Fibroblast of lung (primary cell): ENCODE data around the gene AQP1. TPM values are rescaled to one million over a fixed set of nuclear protein-coding genes. Genes with fewer than 3 reads are reported as not detected.

Experiments used
- DNase-seq, 2 donors: peaks; one replicate each; pipeline versions ENCODE4 v3.0.0 to v3.0.0-alpha.2; 2010; ENCODE audit warnings: low read depth in 2 of 2
- H2AFZ ChIP-seq: 2 replicates; pipeline ENCODE4 v1.5.1; 2012; ENCODE audit warnings: low read length, control low read depth, inconsistent platforms
- H3K27ac ChIP-seq: 2 replicates; pipeline ENCODE4 v1.5.1; 2011; ENCODE audit warnings: low read length, control low read depth; ENCODE audit not compliant: insufficient read depth
- H3K27me3 ChIP-seq: 2 replicates; pipeline ENCODE4 v1.5.1; 2011; ENCODE audit warnings: mild to moderate bottlenecking, low read length; ENCODE audit not compliant: control insufficient read depth, insufficient read depth
- H3K36me3 ChIP-seq: 2 replicates; pipeline ENCODE4 v1.5.1; 2011; ENCODE audit warnings: low read length; ENCODE audit not compliant: control insufficient read depth, insufficient read depth
- H3K4me1 ChIP-seq: 2 replicates; pipeline ENCODE4 v1.5.1; 2011; ENCODE audit warnings: low read length; ENCODE audit not compliant: control insufficient read depth, insufficient read depth; ENCODE audit errors: extremely low read depth
- H3K4me2 ChIP-seq: 2 replicates; pipeline ENCODE4 v1.5.1; 2011; ENCODE audit warnings: low read length, control low read depth; ENCODE audit not compliant: insufficient read depth; ENCODE audit errors: extremely low read depth
- H3K4me3 ChIP-seq, 4 experiments: fragments of 200-600 bp in 1 of 4; sonication (generic) in 1 of 4; replicated peaks in 1 of 4; 2 replicates each; pipeline ENCODE4 v1.5.1; 2011 to 2016; ENCODE audit warnings: low read length in 4 of 4, low read depth in 3 of 4, mild to moderate bottlenecking in 3 of 4, control low read depth in 2 of 4, inconsistent platforms in 1 of 4, mixed read lengths in 1 of 4; ENCODE audit not compliant: insufficient read depth in 1 of 4; ENCODE audit errors: control extremely low read depth in 1 of 4
- H3K79me2 ChIP-seq: 2 replicates; pipeline ENCODE4 v1.5.1; 2012; ENCODE audit warnings: mild to moderate bottlenecking, low read length, inconsistent platforms; ENCODE audit not compliant: control insufficient read depth, insufficient read depth
- H3K9ac ChIP-seq: 2 replicates; pipeline ENCODE4 v1.5.1; 2011; ENCODE audit warnings: mild to moderate bottlenecking, low read length, control low read depth; ENCODE audit not compliant: insufficient read depth
- H3K9me3 ChIP-seq: 2 replicates; pipeline ENCODE4 v1.5.1; 2012; ENCODE audit warnings: low read depth, low read length; ENCODE audit not compliant: control insufficient read depth, insufficient read depth
- H4K20me1 ChIP-seq: 2 replicates; pipeline ENCODE4 v1.5.1; 2011; ENCODE audit warnings: low read length; ENCODE audit not compliant: control insufficient read depth, insufficient read depth; ENCODE audit errors: extremely low read depth
- CTCF ChIP-seq, 2 donors: IDR thresholded peaks in 1 of 2; conservative IDR thresholded peaks in 1 of 2; 1 replicate in 1 of 2; 2 replicates in 1 of 2; pipeline ENCODE4 v1.5.1; 2011 to 2012; ENCODE audit warnings: low read length in 2 of 2, control low read depth in 1 of 2, inconsistent platforms in 1 of 2, low read depth in 1 of 2, mild to moderate bottlenecking in 1 of 2
- EZH2 ChIP-seq: IDR thresholded peaks from 2 replicates; pipeline ENCODE4 v1.5.1; 2012; ENCODE audit warnings: low read length, control low read depth, mild to moderate bottlenecking; ENCODE audit errors: missing control alignments
- polyA plus RNA-seq, 2 donors: library from polyadenylated mRNA; depleted of rRNA in 1 of 2; stranded (reverse) in 1 of 2; unstranded in 1 of 2; fragments of >200 nt; gene quantifications; 2 replicates each; pipeline ENCODE4 v1.2.1, GENCODE V29; 2011 to 2012; ENCODE audit warnings: missing spikeins in 1 of 2
- total RNA-seq: library from RNA; depleted of rRNA; stranded (reverse); fragments of >200 nt; gene quantifications from 2 replicates; pipeline ENCODE4 v1.2.1, GENCODE V29; 2014

Gene AQP1
- total and polyA plus RNA-seq, 2 donors (not counting 1 experiment from before 2014, with no cell fraction given): 13.0 to 44.6 TPM

GRCh38 chr7:30925117-30925516 is 13.5 kb downstream of the AQP1 start:
- Histone ChIP-seq H3K9ac (no peak overlapping the region), H3K9me3 (no peaks in the 10 kb centered on the region), H3K27me3 (no peaks in the 10 kb centered on the region), H3K4me2 (no peak overlapping the region), H3K4me3 (no peak overlapping the region), H3K4me1 (peaks cover 9% of the 10 kb centered on the region), H3K79me2 (no peaks in the 10 kb centered on the region), H2AFZ (no peak overlapping the region), H4K20me1 (no peaks in the 10 kb centered on the region), H3K36me3 (no peaks in the 10 kb centered on the region), H3K27ac (no peak overlapping the region)
- no peak for DNase-seq
- TF ChIP-seq EZH2: no peak
- TF ChIP-seq CTCF (conservative IDR thresholded peaks at IDR 0.05 in 1 of 2, IDR thresholded peaks at IDR 0.05 in 1 of 2; ENCODE audit: low read depth in 1 of 2, low read length in 2 of 2): no peak

GRCh38 chr7:30925913-30926312 is 14.3 kb downstream of the AQP1 start:
- TF ChIP-seq EZH2 (no peak), CTCF (conservative IDR thresholded peaks at IDR 0.05 in 1 of 2, IDR thresholded peaks at IDR 0.05 in 1 of 2; ENCODE audit: low read depth in 1 of 2, low read length in 2 of 2) (no peak)
- Histone ChIP-seq H3K9me3 (no peaks in the 10 kb centered on the region), H3K36me3 (no peaks in the 10 kb centered on the region), H3K4me3 (no peak overlapping the region), H4K20me1 (no peaks in the 10 kb centered on the region), H3K4me1 (peaks cover 8% of the 10 kb centered on the region), H3K79me2 (no peaks in the 10 kb centered on the region), H3K9ac (no peak overlapping the region), H3K4me2 (no peak overlapping the region), H2AFZ (no peak overlapping the region), H3K27me3 (no peaks in the 10 kb centered on the region), H3K27ac (no peak overlapping the region)
- DNase-seq: no peak

- no peak for TF ChIP-seq CTCF (conservative IDR thresholded peaks at IDR 0.05 in 1 of 2, IDR thresholded peaks at IDR 0.05 in 1 of 2; ENCODE audit: low read depth in 1 of 2, low read length in 2 of 2)
- no peak for TF ChIP-seq EZH2
- Histone ChIP-seq H3K79me2 (no peaks in the 10 kb centered on the region), H2AFZ (no peak overlapping the region), H3K36me3 (no peaks in the 10 kb centered on the region), H3K27ac (no peak overlapping the region), H3K27me3 (no peaks in the 10 kb centered on the region), H4K20me1 (no peaks in the 10 kb centered on the region), H3K9ac (no peak overlapping the region), H3K4me2 (no peak overlapping the region), H3K4me3 (no peak overlapping the region), H3K4me1 (peaks cover 4% of the 10 kb centered on the region), H3K9me3 (no peaks in the 10 kb centered on the region)
- DNase-seq: no peak
These were observed 14.7 kb downstream of the AQP1 start for GRCh38 chr7:30926313-30926712.
